ENCODE data around the gene CTDSPL. TPM values are rescaled to one million over a fixed set of nuclear protein-coding genes. Genes with fewer than 3 reads are reported as not detected.

Gene CTDSPL
- total and polyA plus RNA-seq, 2 of the 13 experiments (the other 11 are each of a cell fraction or from before 2014, with no cell fraction given): 26.1 to 142 TPM

- TF ChIP-seq UBTF (CRISPR knock-in tag; IDR thresholded peaks at IDR 0.05) (no peak), ZNF510 (CRISPR knock-in tag; IDR thresholded peaks at IDR 0.05; ENCODE audit: low read depth) (no peak), ZNF790 (CRISPR knock-in tag; IDR thresholded peaks at IDR 0.05; ENCODE audit: borderline replicate concordance) (no peak), MED1 (CRISPR knock-in tag; IDR thresholded peaks at IDR 0.05) (peak; percentile 79), TEF (CRISPR knock-in tag; IDR thresholded peaks at IDR 0.05) (no peak), SKIL (CRISPR knock-in tag; IDR thresholded peaks at IDR 0.05; ENCODE audit: borderline replicate concordance) (no peak), YEATS4 (CRISPR knock-in tag; IDR thresholded peaks at IDR 0.05; ENCODE audit: borderline replicate concordance) (no peak; the same call in 1 of the 2 replicates), SMC3 (IDR thresholded peaks at IDR 0.05; ENCODE audit: low read length) (no peak), CENPT (CRISPR knock-in tag; IDR thresholded peaks at IDR 0.05; ENCODE audit: low read depth) (no peak), GATAD2A (CRISPR knock-in tag; IDR thresholded peaks at IDR 0.05) (peak; percentile 35; the same call in 1 of the 2 replicates), ETV5 (CRISPR knock-in tag; IDR thresholded peaks at IDR 0.05; ENCODE audit: borderline replicate concordance) (peak; percentile 45; the same call in 1 of the 2 replicates), ZNF761 (CRISPR knock-in tag; conservative IDR thresholded peaks at IDR 0.05) (no peak), RXRB (CRISPR knock-in tag; IDR thresholded peaks at IDR 0.05; ENCODE audit: borderline replicate concordance) (peak; percentile 62; the same call in 1 of the 2 replicates), PCBP2 (optimal IDR thresholded peaks at IDR 0.05; ENCODE audit: low read depth, low read length, poor library complexity, severe bottlenecking) (no peak), ZNF263 (CRISPR knock-in tag; IDR thresholded peaks at IDR 0.05) (no peak)
- TF ChIP-seq, protein P1, sequence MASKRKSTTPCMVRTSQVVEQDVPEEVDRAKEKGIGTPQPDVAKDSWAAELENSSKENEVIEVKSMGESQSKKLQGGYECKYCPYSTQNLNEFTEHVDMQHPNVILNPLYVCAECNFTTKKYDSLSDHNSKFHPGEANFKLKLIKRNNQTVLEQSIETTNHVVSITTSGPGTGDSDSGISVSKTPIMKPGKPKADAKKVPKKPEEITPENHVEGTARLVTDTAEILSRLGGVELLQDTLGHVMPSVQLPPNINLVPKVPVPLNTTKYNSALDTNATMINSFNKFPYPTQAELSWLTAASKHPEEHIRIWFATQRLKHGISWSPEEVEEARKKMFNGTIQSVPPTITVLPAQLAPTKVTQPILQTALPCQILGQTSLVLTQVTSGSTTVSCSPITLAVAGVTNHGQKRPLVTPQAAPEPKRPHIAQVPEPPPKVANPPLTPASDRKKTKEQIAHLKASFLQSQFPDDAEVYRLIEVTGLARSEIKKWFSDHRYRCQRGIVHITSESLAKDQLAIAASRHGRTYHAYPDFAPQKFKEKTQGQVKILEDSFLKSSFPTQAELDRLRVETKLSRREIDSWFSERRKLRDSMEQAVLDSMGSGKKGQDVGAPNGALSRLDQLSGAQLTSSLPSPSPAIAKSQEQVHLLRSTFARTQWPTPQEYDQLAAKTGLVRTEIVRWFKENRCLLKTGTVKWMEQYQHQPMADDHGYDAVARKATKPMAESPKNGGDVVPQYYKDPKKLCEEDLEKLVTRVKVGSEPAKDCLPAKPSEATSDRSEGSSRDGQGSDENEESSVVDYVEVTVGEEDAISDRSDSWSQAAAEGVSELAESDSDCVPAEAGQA (IDR thresholded peaks at IDR 0.05; ENCODE audit: low read depth): no peak
- TF ChIP-seq, protein P1 (CRISPR knock-in tag; IDR thresholded peaks at IDR 0.05; ENCODE audit: borderline replicate concordance): no peak
- TF ChIP-seq, protein P2, sequence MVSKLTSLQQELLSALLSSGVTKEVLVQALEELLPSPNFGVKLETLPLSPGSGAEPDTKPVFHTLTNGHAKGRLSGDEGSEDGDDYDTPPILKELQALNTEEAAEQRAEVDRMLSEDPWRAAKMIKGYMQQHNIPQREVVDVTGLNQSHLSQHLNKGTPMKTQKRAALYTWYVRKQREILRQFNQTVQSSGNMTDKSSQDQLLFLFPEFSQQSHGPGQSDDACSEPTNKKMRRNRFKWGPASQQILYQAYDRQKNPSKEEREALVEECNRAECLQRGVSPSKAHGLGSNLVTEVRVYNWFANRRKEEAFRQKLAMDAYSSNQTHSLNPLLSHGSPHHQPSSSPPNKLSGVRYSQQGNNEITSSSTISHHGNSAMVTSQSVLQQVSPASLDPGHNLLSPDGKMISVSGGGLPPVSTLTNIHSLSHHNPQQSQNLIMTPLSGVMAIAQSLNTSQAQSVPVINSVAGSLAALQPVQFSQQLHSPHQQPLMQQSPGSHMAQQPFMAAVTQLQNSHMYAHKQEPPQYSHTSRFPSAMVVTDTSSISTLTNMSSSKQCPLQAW (CRISPR knock-in tag; IDR thresholded peaks at IDR 0.05): peak; percentile 51; the same call in 1 of the 2 replicates
These were observed 73.6 kb downstream of the CTDSPL start (continued) for GRCh38 chr3:37935290-37935668.

Measured in HepG2 (cell line).